NCI-H2196 treated with DMSO at 0.1 percent for 48 hours (cell line): ENCODE results near the gene PACS2.

Experiments
- DNase-seq: peaks from one replicate; lab custom pipeline; 2025; ENCODE audit not compliant: unreplicated experiment; lab: John Stamatoyannopoulos, UW

PACS2 gene

GRCh38 chr14:105366386-105367074, 52.0 kb downstream of the PACS2 start:
- no peak for DNase-seq

GRCh38 chr14:105367116-105368031, 52.8 kb downstream of the PACS2 start:
- no peak for DNase-seq

- no peak for DNase-seq
Observed at GRCh38 chr14:105368032-105368417, 53.5 kb downstream of the PACS2 start.

- no peak for DNase-seq
Observed at GRCh38 chr14:105368426-105368825, 53.9 kb downstream of the PACS2 start.

GRCh38 chr14:105368910-105369652, 54.5 kb downstream of the PACS2 start:
- no peak for DNase-seq

- no peak for DNase-seq
Observed at GRCh38 chr14:105369653-105370040, 55.1 kb downstream of the PACS2 start.

- DNase-seq, result no peak
Observed at GRCh38 chr14:105374389-105374788, 59.8 kb downstream of the PACS2 start.

- no peak for DNase-seq
Observed at GRCh38 chr14:105375635-105376057, 61.1 kb downstream of the PACS2 start.

GRCh38 chr14:105376521-105377440, 62.2 kb downstream of the PACS2 start:
- DNase-seq, result no peak

GRCh38 chr14:105377555-105378182, 63.1 kb downstream of the PACS2 start:
- no peak for DNase-seq

GRCh38 chr14:105378199-105378598, 63.7 kb downstream of the PACS2 start:
- DNase-seq, result no peak

GRCh38 chr14:105378873-105379685, 64.5 kb downstream of the PACS2 start:
- DNase-seq, result no peak

- DNase-seq, result no peak
Observed at GRCh38 chr14:105379946-105380345, 65.4 kb downstream of the PACS2 start.

- DNase-seq, result no peak
Observed at GRCh38 chr14:105380756-105381155, 66.2 kb downstream of the PACS2 start.

GRCh38 chr14:105381446-105382342, 67.1 kb downstream of the PACS2 start:
- DNase-seq, result no peak

- no peak for DNase-seq
Observed at GRCh38 chr14:105382343-105383082, 68.0 kb downstream of the PACS2 start.

GRCh38 chr14:105383083-105383730, 68.7 kb downstream of the PACS2 start:
- no peak for DNase-seq
